Neural cell (in vitro differentiated cells): Measurements from ENCODE around the gene OGFR. TPM values are rescaled to one million over a fixed set of nuclear protein-coding genes. Genes with fewer than 3 reads are reported as not detected.

Experiments
- H2AFZ ChIP-seq: fragments of 200-600, 300-800 bp; sonication (generic), shearing (Covaris generic); 2 replicates; pipeline ENCODE4 v1.6.0; 2014; ENCODE audit warnings: low read depth, mild to moderate bottlenecking, antibody characterized with exemption, low read length, moderate library complexity
- H3F3A ChIP-seq: fragments of 200-600 bp; shearing (Covaris generic); 2 replicates; pipeline ENCODE4 v1.6.1; 2016; ENCODE audit warnings: mild to moderate bottlenecking, moderate library complexity, mixed read lengths, antibody characterized with exemption, low read length; ENCODE audit not compliant: insufficient read depth, poor library complexity, severe bottlenecking
- H3K27ac ChIP-seq: fragments of 200-600, 300-800 bp; sonication (generic), shearing (Covaris generic); 2 replicates; pipeline ENCODE4 v1.5.1; 2014; ENCODE audit warnings: mild to moderate bottlenecking, low read length, moderate library complexity
- H3K27me3 ChIP-seq: fragments of 300-800, 200-600 bp; sonication (generic), shearing (Covaris generic); 2 replicates; pipeline ENCODE4 v1.6.0; 2014; ENCODE audit warnings: mild to moderate bottlenecking, low read depth, low read length, moderate library complexity; ENCODE audit not compliant: insufficient read depth
- H3K36me3 ChIP-seq: fragments of 300-800, 200-600 bp; sonication (generic), shearing (Covaris generic); 2 replicates; pipeline ENCODE4 v1.5.1; 2014; ENCODE audit warnings: mild to moderate bottlenecking, antibody characterized with exemption, low read length, moderate library complexity; ENCODE audit not compliant: insufficient read depth
- H3K4me2 ChIP-seq: fragments of 300-800, 200-600 bp; sonication (generic), shearing (Covaris generic); 2 replicates; pipeline ENCODE4 v1.6.0; 2014; ENCODE audit warnings: mild to moderate bottlenecking, low read length
- H3K4me3 ChIP-seq: fragments of 300-800, 200-600 bp; sonication (generic), shearing (Covaris generic); 2 replicates; pipeline ENCODE4 v1.5.1; 2014; ENCODE audit warnings: mild to moderate bottlenecking, low read length, moderate library complexity
- H3K79me2 ChIP-seq: fragments of 200-600 bp; shearing (Covaris generic); replicated peaks from 2 replicates; pipeline ENCODE4 v1.6.0; 2014; ENCODE audit warnings: mild to moderate bottlenecking, low read length, moderate library complexity; ENCODE audit not compliant: insufficient read depth
- H3K9ac ChIP-seq: fragments of 300-800, 200-600 bp; sonication (generic), shearing (Covaris generic); 2 replicates; pipeline ENCODE4 v1.6.1; 2016; ENCODE audit warnings: mild to moderate bottlenecking, low read length, mixed read lengths
- H3K9me2 ChIP-seq: fragments of 200-600 bp; shearing (Covaris generic); 2 replicates; pipeline ENCODE4 v1.6.1; 2016; ENCODE audit warnings: mild to moderate bottlenecking, low read length, mixed read lengths; ENCODE audit not compliant: insufficient read depth
- H3K9me3 ChIP-seq: fragments of 200-600, 300-800 bp; sonication (generic), shearing (Covaris generic); 2 replicates; pipeline ENCODE4 v1.6.1; 2016; ENCODE audit warnings: mild to moderate bottlenecking, mixed run types, low read length, moderate library complexity, mixed read lengths
- H4K20me1 ChIP-seq: fragments of 200-600 bp; shearing (Covaris generic); 2 replicates; pipeline ENCODE4 v1.6.1; 2016; ENCODE audit warnings: mild to moderate bottlenecking, mixed run types; ENCODE audit not compliant: insufficient read depth
- EP300 ChIP-seq: fragments of 450-650 bp; conservative IDR thresholded peaks from 2 replicates; pipeline ENCODE4 v1.6.1; 2014; ENCODE audit warnings: antibody characterized with exemption, mild to moderate bottlenecking, moderate library complexity; ENCODE audit not compliant: poor library complexity, severe bottlenecking
- EZH2 ChIP-seq: fragments of 200-600, 300-800 bp; shearing (Covaris generic), sonication (generic); IDR thresholded peaks from 2 replicates; pipeline ENCODE4 v1.6.1; 2014; ENCODE audit warnings: antibody characterized with exemption, low read length, borderline replicate concordance, mild to moderate bottlenecking; ENCODE audit not compliant: insufficient read depth, poor library complexity, severe bottlenecking
- MXI1 ChIP-seq: fragments of 450-650 bp; conservative IDR thresholded peaks from 2 replicates; pipeline ENCODE4 v1.6.1; 2014; ENCODE audit warnings: antibody characterized with exemption, mild to moderate bottlenecking; ENCODE audit not compliant: poor library complexity, severe bottlenecking
- POLR2AphosphoS5 ChIP-seq: IDR thresholded peaks from 2 replicates; pipeline ENCODE4 v1.6.1; 2012
- RAD21 ChIP-seq: fragments of 450-650 bp; conservative IDR thresholded peaks from 2 replicates; pipeline ENCODE4 v1.6.1; 2014; ENCODE audit warnings: antibody characterized with exemption, mild to moderate bottlenecking, moderate library complexity
- SMC3 ChIP-seq: fragments of 450-650 bp; conservative IDR thresholded peaks from 2 replicates; pipeline ENCODE4 v1.6.1; 2014; ENCODE audit warnings: antibody characterized with exemption, mild to moderate bottlenecking, moderate library complexity; ENCODE audit not compliant: poor library complexity
- polyA plus RNA-seq: library from polyadenylated mRNA; depleted of rRNA; stranded (reverse); fragments of >200 nt; gene quantifications from 2 replicates; pipeline ENCODE4 v1.2.3, GENCODE V29; 2014
- TF ChIP-seq, protein P1 (sequence below): IDR thresholded peaks from 2 replicates; pipeline ENCODE4 v1.6.1; 2012; ENCODE audit warnings: borderline replicate concordance
- TF ChIP-seq, protein P2 (sequence below): fragments of 450-650 bp; IDR thresholded peaks from 2 replicates; pipeline ENCODE4 v1.5.1; 2014; ENCODE audit warnings: antibody characterized with exemption, mild to moderate bottlenecking, moderate library complexity; ENCODE audit not compliant: poor library complexity, severe bottlenecking

The OGFR gene
- polyA plus RNA-seq, 1 donor from 2014 or later = 15.6 TPM

GRCh38 chr20:62838128-62838891, 33.7 kb downstream of the OGFR start:
- Histone ChIP-seq H4K20me1 (no peaks in the 10 kb centered on the region), H3K9ac (no peak overlapping the region), H3K79me2 (no peaks in the 10 kb centered on the region), H3K4me3 (no peak overlapping the region), H3K9me2 (no peaks in the 10 kb centered on the region), H3F3A (no peaks in the 10 kb centered on the region), H3K27ac (no peak overlapping the region), H3K4me2 (no peak overlapping the region), H3K36me3 (no peaks in the 10 kb centered on the region), H3K9me3 (no peaks in the 10 kb centered on the region), H2AFZ (no peak overlapping the region), H3K27me3 (no peaks in the 10 kb centered on the region)
- TF ChIP-seq EZH2 = no peak
- no peak for TF ChIP-seq RAD21
- no peak for TF ChIP-seq POLR2AphosphoS5
- no peak for TF ChIP-seq SMC3
- no peak for TF ChIP-seq EP300
- TF ChIP-seq MXI1 = no peak
- TF ChIP-seq, protein P1, sequence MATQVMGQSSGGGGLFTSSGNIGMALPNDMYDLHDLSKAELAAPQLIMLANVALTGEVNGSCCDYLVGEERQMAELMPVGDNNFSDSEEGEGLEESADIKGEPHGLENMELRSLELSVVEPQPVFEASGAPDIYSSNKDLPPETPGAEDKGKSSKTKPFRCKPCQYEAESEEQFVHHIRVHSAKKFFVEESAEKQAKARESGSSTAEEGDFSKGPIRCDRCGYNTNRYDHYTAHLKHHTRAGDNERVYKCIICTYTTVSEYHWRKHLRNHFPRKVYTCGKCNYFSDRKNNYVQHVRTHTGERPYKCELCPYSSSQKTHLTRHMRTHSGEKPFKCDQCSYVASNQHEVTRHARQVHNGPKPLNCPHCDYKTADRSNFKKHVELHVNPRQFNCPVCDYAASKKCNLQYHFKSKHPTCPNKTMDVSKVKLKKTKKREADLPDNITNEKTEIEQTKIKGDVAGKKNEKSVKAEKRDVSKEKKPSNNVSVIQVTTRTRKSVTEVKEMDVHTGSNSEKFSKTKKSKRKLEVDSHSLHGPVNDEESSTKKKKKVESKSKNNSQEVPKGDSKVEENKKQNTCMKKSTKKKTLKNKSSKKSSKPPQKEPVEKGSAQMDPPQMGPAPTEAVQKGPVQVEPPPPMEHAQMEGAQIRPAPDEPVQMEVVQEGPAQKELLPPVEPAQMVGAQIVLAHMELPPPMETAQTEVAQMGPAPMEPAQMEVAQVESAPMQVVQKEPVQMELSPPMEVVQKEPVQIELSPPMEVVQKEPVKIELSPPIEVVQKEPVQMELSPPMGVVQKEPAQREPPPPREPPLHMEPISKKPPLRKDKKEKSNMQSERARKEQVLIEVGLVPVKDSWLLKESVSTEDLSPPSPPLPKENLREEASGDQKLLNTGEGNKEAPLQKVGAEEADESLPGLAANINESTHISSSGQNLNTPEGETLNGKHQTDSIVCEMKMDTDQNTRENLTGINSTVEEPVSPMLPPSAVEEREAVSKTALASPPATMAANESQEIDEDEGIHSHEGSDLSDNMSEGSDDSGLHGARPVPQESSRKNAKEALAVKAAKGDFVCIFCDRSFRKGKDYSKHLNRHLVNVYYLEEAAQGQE = no peak
- TF ChIP-seq, protein P2, sequence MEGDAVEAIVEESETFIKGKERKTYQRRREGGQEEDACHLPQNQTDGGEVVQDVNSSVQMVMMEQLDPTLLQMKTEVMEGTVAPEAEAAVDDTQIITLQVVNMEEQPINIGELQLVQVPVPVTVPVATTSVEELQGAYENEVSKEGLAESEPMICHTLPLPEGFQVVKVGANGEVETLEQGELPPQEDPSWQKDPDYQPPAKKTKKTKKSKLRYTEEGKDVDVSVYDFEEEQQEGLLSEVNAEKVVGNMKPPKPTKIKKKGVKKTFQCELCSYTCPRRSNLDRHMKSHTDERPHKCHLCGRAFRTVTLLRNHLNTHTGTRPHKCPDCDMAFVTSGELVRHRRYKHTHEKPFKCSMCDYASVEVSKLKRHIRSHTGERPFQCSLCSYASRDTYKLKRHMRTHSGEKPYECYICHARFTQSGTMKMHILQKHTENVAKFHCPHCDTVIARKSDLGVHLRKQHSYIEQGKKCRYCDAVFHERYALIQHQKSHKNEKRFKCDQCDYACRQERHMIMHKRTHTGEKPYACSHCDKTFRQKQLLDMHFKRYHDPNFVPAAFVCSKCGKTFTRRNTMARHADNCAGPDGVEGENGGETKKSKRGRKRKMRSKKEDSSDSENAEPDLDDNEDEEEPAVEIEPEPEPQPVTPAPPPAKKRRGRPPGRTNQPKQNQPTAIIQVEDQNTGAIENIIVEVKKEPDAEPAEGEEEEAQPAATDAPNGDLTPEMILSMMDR = no peak

GRCh38 chr20:62839261-62839660, 34.6 kb downstream of the OGFR start:
- Histone ChIP-seq H3K9ac (no peak overlapping the region), H3K36me3 (no peaks in the 10 kb centered on the region), H3K27ac (no peak overlapping the region), H3K27me3 (no peaks in the 10 kb centered on the region), H3K4me3 (no peak overlapping the region), H2AFZ (no peak overlapping the region), H3K9me3 (no peaks in the 10 kb centered on the region), H3K79me2 (no peaks in the 10 kb centered on the region), H4K20me1 (no peaks in the 10 kb centered on the region), H3K4me2 (no peak overlapping the region), H3F3A (no peaks in the 10 kb centered on the region), H3K9me2 (no peaks in the 10 kb centered on the region)
- TF ChIP-seq POLR2AphosphoS5 (no peak), MXI1 (no peak), SMC3 (no peak), RAD21 (no peak), EZH2 (no peak), EP300 (no peak)
- TF ChIP-seq, protein P1 = no peak
